GM18526 (cell line): Measurements from ENCODE around the gene MTA2.

Experiments used
- POLR2A ChIP-seq: IDR thresholded peaks from 3 replicates; pipeline ENCODE4 v1.6.1; 2011; ENCODE audit not compliant: insufficient read length; ENCODE audit errors: extremely low read depth

Gene MTA2

GRCh38 chr11:62621027-62621566 is 19.4 kb upstream of the MTA2 start:
- TF ChIP-seq POLR2A = no peak

GRCh38 chr11:62615521-62615920 is 13.9 kb upstream of the MTA2 start:
- TF ChIP-seq POLR2A = no peak

- no peak for TF ChIP-seq POLR2A
Observed at GRCh38 chr11:62614275-62614674, 12.6 kb upstream of the MTA2 start.

- TF ChIP-seq POLR2A = no peak
Observed at GRCh38 chr11:62613291-62613778, 11.7 kb upstream of the MTA2 start.

GRCh38 chr11:62612366-62613290 is 11.0 kb upstream of the MTA2 start, which contains the start of the genes EML3 and ROM1:
TSS of gene EML3 (minus strand) at chr11:62612775. CDS start at chr11:62612457, 318 bp downstream.
TSS of gene ROM1 (plus strand) at chr11:62613257. CDS start at chr11:62613282, 25 bp downstream.
- no peak for TF ChIP-seq POLR2A

- TF ChIP-seq POLR2A = no peak
Observed at GRCh38 chr11:62611705-62612365, 10.2 kb upstream of the MTA2 start.

GRCh38 chr11:62610814-62611704 is 9.4 kb upstream of the MTA2 start:
- TF ChIP-seq POLR2A = no peak

GRCh38 chr11:62610403-62610802 is 8.7 kb upstream of the MTA2 start:
- TF ChIP-seq POLR2A = no peak

- TF ChIP-seq POLR2A = no peak
Observed at GRCh38 chr11:62608776-62609175, 7.1 kb upstream of the MTA2 start.

GRCh38 chr11:62607714-62608113 is 6.0 kb upstream of the MTA2 start:
- TF ChIP-seq POLR2A = no peak

GRCh38 chr11:62605902-62606301 is 4.2 kb upstream of the MTA2 start:
- TF ChIP-seq POLR2A = no peak

- TF ChIP-seq POLR2A = no peak
Observed at GRCh38 chr11:62605467-62605866, 3.8 kb upstream of the MTA2 start.

- no peak for TF ChIP-seq POLR2A
Observed at GRCh38 chr11:62604460-62605120, 2.9 kb upstream of the MTA2 start.

GRCh38 chr11:62603776-62604299 is 2.2 kb upstream of the MTA2 start:
- no peak for TF ChIP-seq POLR2A
